Caco-2 (cell line): ENCODE measurements around the gene TNS4. TPM values are rescaled to one million over a fixed set of nuclear protein-coding genes. Genes with fewer than 3 reads are reported as not detected.

ENCODE experiments used
- BruUV-seq: library from RNA; stranded (reverse); fragments of 400-500 nt; replicated peaks from 2 replicates; lab custom pipeline; 2021; lab: Mats Ljungman, UMichigan
- CTCF ChIA-PET: fragments of 300-600 bp; sonication (Branson Sonifier 250); formaldehyde crosslinking; loops from one replicate; lab custom pipeline; 2022; ENCODE audit warnings: antibody characterized with exemption; lab: Charles Lee
- POLR2A ChIA-PET: fragments of 300-600 bp; sonication (Branson Sonifier 250); formaldehyde crosslinking; loops from one replicate; lab custom pipeline; 2022; ENCODE audit warnings: antibody characterized with exemption; lab: Charles Lee
- DNase-seq, 2 experiments: peaks; one replicate each; pipeline versions ENCODE4 v3.0.0 to v3.0.0-alpha.2; 2020 to 2022
- H3K27me3 ChIP-seq: replicated peaks from 2 replicates; pipeline ENCODE4 v1.6.0; 2011; ENCODE audit warnings: low read length; ENCODE audit not compliant: control insufficient read depth, insufficient read depth
- H3K36me3 ChIP-seq: 2 replicates; pipeline ENCODE4 v1.5.1; 2011; ENCODE audit warnings: low read length; ENCODE audit not compliant: control insufficient read depth, insufficient read depth
- H3K4me1 ChIP-seq: fragments of 250-450 bp; sonication (Bioruptor Pico); 2 replicates; pipeline ENCODE4 v1.5.1; 2020; ENCODE audit warnings: mild to moderate bottlenecking
- H3K4me3 ChIP-seq: 2 replicates; pipeline ENCODE4 v1.5.1; 2011; ENCODE audit warnings: low read depth, mild to moderate bottlenecking, control low read depth, low read length
- H3K9me3 ChIP-seq: fragments of 250-450 bp; sonication (Bioruptor Pico); 2 replicates; pipeline ENCODE4 v1.5.1; 2020; ENCODE audit warnings: mild to moderate bottlenecking, moderate library complexity
- H3K27ac Mint-ChIP-seq: one replicate; pipeline ENCODE4 v1.8.0; 2022; ENCODE audit warnings: mixed read lengths; ENCODE audit not compliant: unreplicated experiment
- H3K27me3 Mint-ChIP-seq: one replicate; pipeline ENCODE4 v1.8.0; 2022; ENCODE audit warnings: mixed read lengths; ENCODE audit not compliant: insufficient read depth, unreplicated experiment
- H3K36me3 Mint-ChIP-seq: one replicate; pipeline ENCODE4 v1.8.0; 2022; ENCODE audit warnings: mild to moderate bottlenecking, mixed read lengths; ENCODE audit not compliant: insufficient read depth, unreplicated experiment
- H3K4me1 Mint-ChIP-seq: one replicate; pipeline ENCODE4 v1.8.0; 2022; ENCODE audit warnings: low read depth, mixed read lengths; ENCODE audit not compliant: unreplicated experiment
- H3K4me3 Mint-ChIP-seq: one replicate; pipeline ENCODE4 v1.8.0; 2022; ENCODE audit warnings: mild to moderate bottlenecking, moderate library complexity, mixed read lengths; ENCODE audit not compliant: unreplicated experiment
- H3K9me3 Mint-ChIP-seq: one replicate; pipeline ENCODE4 v1.8.0; 2022; ENCODE audit warnings: mixed read lengths; ENCODE audit not compliant: unreplicated experiment
- CTCF ChIP-seq, 2 experiments: fragments of 200-600 bp in 1 of 2; IDR thresholded peaks; 1 replicate in 1 of 2; 2 replicates in 1 of 2; pipeline versions ENCODE4 v1.5.1 to v1.8.0; 2011 to 2022; ENCODE audit warnings: antibody characterized with exemption in 1 of 2, control low read depth in 1 of 2, inconsistent platforms in 1 of 2, low read depth in 1 of 2, low read length in 1 of 2, mild to moderate bottlenecking in 1 of 2, moderate library complexity in 1 of 2; ENCODE audit not compliant: insufficient read depth in 1 of 2, severe bottlenecking in 1 of 2, unreplicated experiment in 1 of 2
- intact Hi-C: fragments of 100-400 bp; cut with micrococcal nuclease; formaldehyde crosslinking; loops from one replicate; pipeline ENCODE4 v1.10.0; 2022; ENCODE audit not compliant: unreplicated experiment
- total RNA-seq: library from RNA; stranded (reverse); gene quantifications from 2 replicates; pipeline ENCODE4 v1.2.3, GENCODE V29; 2022

The TNS4 gene
- total RNA-seq, 1 experiment from 2014 or later, result not detected

- BruUV-seq, result no TSS peak
- H3K4me1 Mint-ChIP-seq, result no peaks in the 10 kb centered on the region
- H3K4me1 ChIP-seq, result no peaks in the 10 kb centered on the region
- H3K36me3 Mint-ChIP-seq, result no peaks in the 10 kb centered on the region
- no peak overlapping the region for H3K4me3 Mint-ChIP-seq
- H3K9me3 ChIP-seq, result no peaks in the 10 kb centered on the region
- TF ChIP-seq CTCF (IDR thresholded peaks at IDR 0.05; ENCODE audit: insufficient read depth in 1 of 2, low read depth in 1 of 2, low read length in 1 of 2, severe bottlenecking in 1 of 2, unreplicated experiment in 1 of 2), result no peak
- no peak for DNase-seq
- intact Hi-C loops, result no loop called here
- H3K27ac Mint-ChIP-seq, result no peak overlapping the region
- no peaks in the 10 kb centered on the region for H3K27me3 ChIP-seq
- no peaks in the 10 kb centered on the region for H3K9me3 Mint-ChIP-seq
- H3K4me3 ChIP-seq, result no peak overlapping the region
- H3K36me3 ChIP-seq, result no peaks in the 10 kb centered on the region
- CTCF ChIA-PET, result interaction anchor here (0.8 to 1.0 kb wide), 2 partner anchors 19 to 98 kb away, joined by 3 read pairs; no protein-coding TSS in a partner anchor
- POLR2A ChIA-PET, result no interaction called here
- no peaks in the 10 kb centered on the region for H3K27me3 Mint-ChIP-seq
Measured at GRCh38 chr17:40462343-40463121, 38.9 kb downstream of the TNS4 start.

GRCh38 chr17:40461732-40462342, 39.6 kb downstream of the TNS4 start:
- Mint-ChIP-seq H3K27ac (no peak overlapping the region), H3K36me3 (no peaks in the 10 kb centered on the region), H3K9me3 (no peaks in the 10 kb centered on the region), H3K4me1 (no peaks in the 10 kb centered on the region), H3K27me3 (no peaks in the 10 kb centered on the region), H3K4me3 (no peak overlapping the region)
- intact Hi-C loops, result no loop called here
- H3K27me3 ChIP-seq, result no peaks in the 10 kb centered on the region
- no peaks in the 10 kb centered on the region for H3K36me3 ChIP-seq
- DNase-seq, result no peak
- no peaks in the 10 kb centered on the region for H3K4me1 ChIP-seq
- no peak for TF ChIP-seq CTCF (IDR thresholded peaks at IDR 0.05; ENCODE audit: insufficient read depth in 1 of 2, low read depth in 1 of 2, low read length in 1 of 2, severe bottlenecking in 1 of 2, unreplicated experiment in 1 of 2)
- H3K4me3 ChIP-seq, result no peak overlapping the region
- CTCF ChIA-PET, result no interaction called here
- H3K9me3 ChIP-seq, result no peaks in the 10 kb centered on the region
- BruUV-seq, result no TSS peak
- POLR2A ChIA-PET, result no interaction called here

GRCh38 chr17:40460968-40461731, 40.3 kb downstream of the TNS4 start:
- Mint-ChIP-seq H3K27me3 (no peaks in the 10 kb centered on the region), H3K27ac (no peak overlapping the region), H3K4me3 (no peak overlapping the region), H3K4me1 (no peaks in the 10 kb centered on the region), H3K36me3 (no peaks in the 10 kb centered on the region), H3K9me3 (no peaks in the 10 kb centered on the region)
- Histone ChIP-seq H3K36me3 (no peaks in the 10 kb centered on the region), H3K9me3 (no peaks in the 10 kb centered on the region), H3K27me3 (no peaks in the 10 kb centered on the region), H3K4me1 (no peaks in the 10 kb centered on the region), H3K4me3 (no peak overlapping the region)
- intact Hi-C loops, result no loop called here
- no TSS peak for BruUV-seq
- no peak for DNase-seq
- no peak for TF ChIP-seq CTCF (IDR thresholded peaks at IDR 0.05; ENCODE audit: insufficient read depth in 1 of 2, low read depth in 1 of 2, low read length in 1 of 2, severe bottlenecking in 1 of 2, unreplicated experiment in 1 of 2)
- CTCF ChIA-PET, result no interaction called here
- POLR2A ChIA-PET, result no interaction called here
